Measurements from ENCODE around the gene PRAMEF15.
"Not testable (repeated sequence)": the region's sequence is repeated elsewhere in the genome, so short reads cannot be mapped to it uniquely, and the experiment has no call there.

Gene PRAMEF15

DNA sequence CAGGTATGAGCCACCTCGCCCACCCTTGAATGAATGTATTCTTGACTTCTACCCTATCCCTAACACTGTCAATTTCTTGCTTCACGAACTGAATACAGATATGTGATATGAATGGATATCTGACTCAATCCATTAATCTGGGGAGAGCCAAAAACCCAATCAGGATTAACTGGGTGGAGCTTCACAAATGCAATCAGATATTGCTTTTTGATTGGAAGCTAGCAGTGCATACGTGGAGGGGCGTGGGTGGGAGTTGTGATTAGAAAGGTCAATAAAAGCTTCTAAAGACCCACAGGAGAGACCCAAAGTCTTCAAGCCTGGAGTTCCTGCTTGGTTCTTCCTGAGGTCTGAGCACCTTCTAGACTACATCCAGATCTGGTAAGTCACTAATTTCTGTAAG lies at the start of gene PRAMEF15:
PRAMEF15 (plus strand) TSS at position 301 of the 400 bp plus-strand sequence. CDS start 2,827 bp downstream, outside the sequence.
- FAIRE-seq = not testable (repeated sequence)

DNA sequence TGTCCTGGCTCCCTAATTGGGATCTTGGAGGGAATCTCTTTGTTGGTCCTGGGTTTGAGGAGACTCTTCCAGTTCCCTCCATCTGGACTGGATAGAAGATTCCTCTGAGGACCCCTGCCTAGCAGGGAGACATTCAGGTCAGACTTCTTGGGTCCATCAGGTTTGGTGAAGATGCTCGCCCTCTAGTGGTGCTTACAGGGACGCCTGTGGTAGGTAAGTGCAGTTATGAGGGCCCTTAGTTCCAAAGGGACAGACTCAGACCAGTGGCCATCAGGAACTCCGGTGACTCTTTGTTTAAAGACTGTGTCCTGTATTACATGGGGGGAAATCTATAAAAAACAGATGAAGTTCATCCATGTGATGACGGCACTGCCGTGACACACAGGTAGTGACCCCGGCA lies 38.4 kb upstream of the PRAMEF15 start:
- FAIRE-seq = not testable (repeated sequence)

DNA sequence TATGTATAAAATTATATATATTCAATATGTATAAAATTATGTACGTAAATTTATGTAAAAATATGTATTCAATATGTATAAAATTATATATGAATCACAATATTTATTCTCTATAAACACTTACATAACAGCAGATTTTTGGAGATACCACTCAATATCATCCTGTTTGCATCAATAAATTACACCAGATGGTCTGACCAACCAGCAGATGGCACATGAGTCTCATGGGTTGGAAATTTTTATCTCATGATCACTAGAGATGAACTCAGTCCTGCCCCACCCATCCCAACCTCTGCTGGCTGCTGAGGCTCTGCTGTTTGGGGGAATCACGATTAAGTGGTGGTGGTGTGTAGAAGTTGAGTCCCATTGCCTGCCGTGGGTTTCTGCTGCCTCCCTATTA lies 35.8 kb upstream of the PRAMEF15 start:
- not testable (repeated sequence) for FAIRE-seq

DNA sequence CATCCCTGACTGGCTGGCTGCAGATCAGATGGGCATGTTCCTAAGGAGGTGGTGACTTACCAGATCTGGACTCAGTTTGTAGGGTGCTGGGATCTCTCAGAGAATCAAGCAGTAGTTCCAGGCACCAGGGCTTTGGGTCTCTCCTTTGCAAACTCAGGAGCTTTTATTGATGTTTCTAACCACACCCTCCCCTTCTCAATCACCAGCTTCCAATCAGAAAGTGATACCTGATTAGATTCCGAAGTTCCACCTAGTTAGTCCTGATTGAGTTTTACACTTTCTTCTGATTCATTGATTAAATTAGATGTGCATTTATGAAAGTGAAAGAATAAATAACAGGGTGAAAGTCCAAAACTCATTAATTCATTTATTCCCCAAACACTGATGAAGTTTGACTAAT lies 30.3 kb upstream of the PRAMEF15 start, which contains the start of gene PRAMEF8:
PRAMEF8 (minus strand) TSS at position 101 of the 400 bp plus-strand sequence. CDS start 1,046 bp downstream, outside the sequence.
- not testable (repeated sequence) for FAIRE-seq

DNA sequence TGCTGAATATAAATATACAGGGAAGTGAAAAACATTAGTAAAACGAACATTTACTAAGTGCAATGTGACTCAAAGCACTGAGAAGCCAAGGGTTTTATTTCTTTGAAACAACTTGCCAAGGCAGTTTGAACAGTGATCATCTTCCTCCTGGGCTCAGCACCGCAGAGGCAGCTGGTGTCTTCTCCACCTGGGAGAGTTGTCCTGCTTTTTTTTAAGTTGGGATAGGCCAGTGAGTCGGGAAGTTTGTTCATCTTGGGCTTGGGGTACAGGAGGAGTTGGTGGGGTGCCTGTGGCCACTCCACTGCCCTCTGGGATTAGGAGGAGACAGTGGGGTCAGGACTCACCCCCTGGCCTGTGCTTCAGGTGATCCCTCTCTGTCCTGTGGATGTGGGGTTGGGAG lies 26.4 kb upstream of the PRAMEF15 start:
- not testable (repeated sequence) for FAIRE-seq

DNA sequence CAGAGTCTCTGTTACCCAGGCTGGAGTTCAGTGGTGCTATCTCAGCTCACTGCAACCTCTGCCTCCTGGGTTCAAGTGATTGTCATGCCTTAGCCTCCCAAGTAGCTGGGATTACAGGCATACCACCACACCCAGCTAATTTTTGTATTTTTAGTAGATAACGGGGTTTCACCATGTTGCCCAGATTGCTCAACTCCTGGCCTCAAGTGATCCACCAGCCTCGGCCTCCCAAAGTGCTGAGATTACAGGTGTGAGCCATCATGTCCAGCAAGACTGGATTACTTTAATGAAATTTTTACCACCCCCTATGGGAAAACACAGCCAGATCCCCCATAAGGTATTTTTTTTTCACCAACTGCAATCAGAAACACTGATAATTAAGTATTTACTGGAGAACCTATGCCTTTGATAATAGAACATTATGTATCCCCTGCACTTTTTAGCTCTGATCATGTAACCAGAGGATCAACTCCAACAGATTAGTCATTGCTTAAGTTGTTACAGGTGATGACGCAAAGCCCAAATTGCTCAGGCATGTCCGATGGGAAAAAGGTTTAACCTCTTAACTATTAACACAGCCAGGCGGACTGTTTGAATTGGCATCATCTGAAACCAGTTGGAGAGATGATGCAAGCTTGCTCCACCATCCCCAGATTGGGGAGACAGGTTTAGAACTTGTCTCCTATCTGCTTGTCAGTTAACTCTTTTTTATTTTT lies 18.0 kb upstream of the PRAMEF15 start:
- FAIRE-seq = not testable (repeated sequence)

DNA sequence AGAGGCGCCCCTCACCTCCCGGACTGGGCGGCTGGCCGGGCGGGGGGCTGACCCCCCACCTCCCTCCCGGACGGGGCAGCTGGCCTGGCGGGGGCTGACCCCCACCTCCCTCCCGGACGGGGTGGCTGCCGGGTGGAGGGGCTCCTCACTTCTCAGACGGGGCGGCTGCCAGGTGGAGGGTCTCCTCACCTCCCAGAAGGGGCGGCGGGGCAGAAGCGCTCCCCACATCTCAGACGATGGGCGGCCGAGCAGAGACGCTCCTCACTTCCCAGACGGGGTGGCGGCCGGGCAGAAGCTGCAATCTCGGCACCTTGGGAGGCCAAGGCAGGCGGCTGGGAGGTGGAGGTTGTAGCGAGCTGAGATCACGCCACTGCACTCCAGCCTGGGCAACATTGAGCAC lies 16.7 kb upstream of the PRAMEF15 start:
- not testable (repeated sequence) for FAIRE-seq

DNA sequence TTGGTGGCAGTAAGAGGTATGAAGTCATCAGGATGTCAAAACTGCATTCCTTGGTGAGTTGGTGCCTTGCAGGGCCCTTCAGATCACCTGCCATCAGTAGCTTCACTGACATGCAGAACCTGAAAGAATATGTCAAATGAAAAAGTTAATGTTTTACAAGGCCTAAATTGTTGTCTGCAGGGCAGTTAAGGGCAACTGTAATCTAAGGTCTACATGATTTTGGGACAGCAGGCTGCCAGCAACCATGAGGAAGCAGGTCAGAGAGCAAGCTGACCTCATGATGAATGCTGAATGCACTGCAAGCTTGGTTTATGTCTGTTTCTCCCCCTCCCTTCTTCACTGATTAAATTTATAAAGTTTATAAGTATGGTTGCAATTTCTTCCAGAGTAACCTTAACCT lies 13.2 kb upstream of the PRAMEF15 start:
- FAIRE-seq = not testable (repeated sequence)

DNA sequence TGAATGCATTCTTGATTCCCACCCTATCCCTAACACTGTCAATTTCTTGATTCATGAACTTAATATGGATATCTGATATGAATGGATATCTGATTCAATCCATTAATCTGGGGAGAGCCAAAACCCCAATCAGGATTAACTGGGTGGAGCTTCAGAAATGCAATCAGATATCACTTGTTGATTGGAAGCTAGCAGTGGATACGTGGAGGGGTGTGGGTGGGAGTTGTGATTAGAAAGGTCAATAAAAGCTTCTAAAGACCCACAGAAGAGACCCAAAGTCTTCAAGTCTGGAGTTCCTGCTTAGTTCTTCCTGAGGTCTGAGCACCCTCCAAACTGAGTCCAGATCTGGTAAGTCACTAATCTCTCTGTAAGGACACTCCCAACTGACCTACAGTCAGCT lies 12.1 kb upstream of the PRAMEF15 start, which contains the start of gene PRAMEF33:
PRAMEF33 (plus strand) TSS at position 301 of the 400 bp plus-strand sequence. CDS start 2,416 bp downstream, outside the sequence.
- not testable (repeated sequence) for FAIRE-seq

DNA sequence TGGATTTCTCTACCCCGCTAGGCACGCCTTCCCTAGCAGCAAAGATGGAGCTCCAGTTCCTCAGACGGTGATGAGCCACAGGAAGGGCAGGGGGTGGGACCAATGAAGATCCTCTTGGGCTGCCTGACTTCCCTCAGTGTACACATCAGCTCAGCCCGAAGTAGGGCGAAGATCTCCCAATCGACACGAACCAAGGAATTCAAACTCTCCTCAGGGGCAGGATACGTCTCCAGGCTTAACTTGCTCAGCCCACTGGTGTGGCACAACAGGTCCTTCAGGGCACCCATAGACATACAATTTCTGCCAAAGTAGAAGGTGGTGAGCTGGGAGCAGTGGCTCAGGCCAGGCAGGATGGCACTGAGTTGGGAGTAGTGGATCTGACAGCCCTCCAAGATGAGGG lies 27.1 kb downstream of the PRAMEF15 start:
- not testable (repeated sequence) for FAIRE-seq

DNA sequence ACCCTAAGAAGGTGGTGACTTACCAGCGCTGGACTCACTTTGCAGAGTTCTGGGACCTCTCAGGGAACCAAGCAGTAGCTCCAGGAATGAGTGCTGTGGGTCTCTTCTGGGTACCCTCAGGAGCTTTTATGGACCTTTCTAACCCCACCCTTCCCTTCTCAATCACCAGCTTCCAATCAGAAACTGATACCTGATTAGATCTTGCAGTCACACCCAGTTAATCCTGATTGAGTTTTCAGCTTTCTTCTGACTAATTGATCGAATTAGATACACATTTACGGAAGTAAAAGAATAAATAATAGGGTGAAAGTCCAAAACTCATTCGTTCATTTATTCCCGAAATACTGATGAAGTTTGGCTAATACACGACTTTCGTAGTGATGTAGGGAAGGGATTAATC lies 31.7 kb downstream of the PRAMEF15 start, which contains the start of gene PRAMEF14:
PRAMEF14 (minus strand) TSS at position 101 of the 400 bp plus-strand sequence. CDS start 1,820 bp downstream, outside the sequence.
- FAIRE-seq = not testable (repeated sequence)

DNA sequence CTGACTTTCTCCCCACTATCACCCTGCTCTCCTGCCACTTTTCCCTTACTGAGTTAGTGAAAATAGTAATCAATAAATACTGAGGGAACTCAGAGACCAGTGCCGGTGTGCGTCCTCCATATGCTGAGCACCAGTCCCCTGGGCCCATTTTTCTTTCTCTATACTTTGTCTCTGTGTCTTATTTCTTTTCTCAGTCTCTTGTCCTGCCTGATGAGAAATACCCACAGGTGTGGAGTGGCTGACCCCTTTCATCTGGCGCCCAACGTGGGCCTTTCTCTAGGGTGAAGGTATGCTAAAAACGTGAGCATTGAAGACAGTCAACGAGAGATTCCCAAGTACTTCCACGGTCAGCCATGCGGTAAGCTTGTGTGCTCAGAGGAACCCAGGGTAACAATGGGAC lies 38.1 kb downstream of the PRAMEF15 start:
- FAIRE-seq = not testable (repeated sequence)

DNA sequence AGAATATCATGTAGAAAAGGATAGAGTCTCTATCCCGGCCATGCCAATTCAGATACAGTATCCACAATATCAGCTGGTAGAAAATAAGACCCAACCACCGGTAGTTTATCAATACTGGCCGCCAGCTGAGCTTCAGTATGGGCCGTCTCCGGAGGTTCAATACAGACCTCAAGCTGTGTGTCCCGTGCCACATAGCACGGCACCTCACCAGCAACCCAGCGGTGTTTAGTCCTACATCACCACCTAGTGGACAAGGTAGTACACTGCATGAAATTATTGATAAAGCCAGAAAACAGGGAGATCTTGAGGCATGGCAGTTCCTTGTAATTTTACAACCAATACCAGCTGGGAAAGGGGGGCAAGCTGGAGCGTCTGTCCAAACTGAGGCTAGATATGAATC lies 39.1 kb downstream of the PRAMEF15 start:
- not testable (repeated sequence) for FAIRE-seq

DNA sequence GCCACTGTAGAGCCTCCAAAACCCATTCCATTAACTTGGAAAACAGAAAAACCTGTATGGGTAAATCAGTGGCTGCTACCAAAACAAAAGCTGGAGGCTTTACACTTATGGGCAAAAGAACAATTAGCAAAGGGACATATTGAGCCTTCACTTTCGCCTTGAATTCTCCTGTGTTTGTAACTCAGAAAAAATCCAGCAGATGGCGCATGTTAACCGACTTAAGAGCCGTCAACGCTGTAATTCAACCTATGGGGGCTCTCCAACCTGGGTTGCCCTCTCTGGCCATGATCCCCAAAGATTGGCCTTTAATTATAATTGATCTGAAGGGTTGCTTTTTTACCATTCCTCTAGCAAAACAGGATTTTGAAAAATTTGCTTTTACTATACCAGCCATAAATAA lies 41.4 kb downstream of the PRAMEF15 start:
- not testable (repeated sequence) for FAIRE-seq

DNA sequence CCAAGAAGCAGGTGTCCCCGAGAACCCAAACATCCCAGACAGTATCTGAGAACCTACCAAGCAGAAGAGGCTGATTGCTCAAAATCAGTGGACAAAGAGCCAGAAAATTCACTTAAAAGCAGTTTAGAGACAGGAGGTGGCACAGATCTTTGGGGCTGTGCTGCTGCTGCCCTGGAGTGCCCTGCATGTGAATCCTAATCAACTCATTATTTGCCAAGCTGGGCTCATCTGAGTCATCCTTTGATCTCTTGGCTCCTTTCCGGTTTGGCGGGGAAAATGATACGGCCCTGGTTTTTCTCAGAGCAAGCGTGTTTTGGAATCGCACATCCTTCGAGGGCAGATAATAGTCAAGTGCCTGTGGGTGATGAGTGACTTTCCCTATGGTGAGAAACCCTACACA lies 47.0 kb downstream of the PRAMEF15 start:
- FAIRE-seq = not testable (repeated sequence)

DNA sequence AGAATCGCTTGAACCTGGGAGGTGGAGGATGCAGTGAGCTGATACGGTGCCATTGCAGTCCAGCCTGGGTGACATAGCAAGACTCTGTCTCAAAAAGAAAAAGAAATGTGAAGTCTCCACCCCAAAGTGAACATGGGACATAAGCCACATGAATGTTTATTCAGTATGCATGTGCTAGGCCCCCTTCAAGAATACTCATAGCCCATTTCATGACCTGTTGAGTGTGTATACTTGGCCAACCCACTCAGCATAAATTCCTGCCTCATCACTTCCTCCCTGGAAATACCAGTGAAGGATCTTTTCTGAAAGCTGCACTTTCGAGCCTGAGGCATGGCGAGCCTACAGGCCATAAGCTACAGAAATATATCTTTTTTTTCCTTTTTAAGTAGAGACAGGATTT lies 49.5 kb downstream of the PRAMEF15 start:
- not testable (repeated sequence) for FAIRE-seq

DNA sequence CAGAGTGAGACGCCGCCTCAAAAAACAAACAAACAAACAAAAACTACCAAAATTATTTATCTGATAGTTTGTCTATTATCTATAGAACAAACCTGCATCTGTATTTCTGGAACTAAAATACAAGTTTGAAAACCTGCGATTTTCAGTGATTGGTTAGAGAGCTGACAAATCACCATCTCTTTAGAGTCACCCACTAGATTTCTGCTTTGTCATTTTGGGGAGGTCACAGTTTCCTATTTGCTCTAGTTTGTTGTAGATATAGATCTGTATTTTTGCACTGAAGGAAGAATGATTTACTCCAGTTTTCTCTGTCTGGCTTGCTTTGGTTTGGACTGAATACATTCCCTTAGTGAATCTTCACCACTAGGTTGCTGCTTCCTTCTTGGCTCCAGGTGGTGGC lies 51.2 kb downstream of the PRAMEF15 start:
- FAIRE-seq = not testable (repeated sequence)

DNA sequence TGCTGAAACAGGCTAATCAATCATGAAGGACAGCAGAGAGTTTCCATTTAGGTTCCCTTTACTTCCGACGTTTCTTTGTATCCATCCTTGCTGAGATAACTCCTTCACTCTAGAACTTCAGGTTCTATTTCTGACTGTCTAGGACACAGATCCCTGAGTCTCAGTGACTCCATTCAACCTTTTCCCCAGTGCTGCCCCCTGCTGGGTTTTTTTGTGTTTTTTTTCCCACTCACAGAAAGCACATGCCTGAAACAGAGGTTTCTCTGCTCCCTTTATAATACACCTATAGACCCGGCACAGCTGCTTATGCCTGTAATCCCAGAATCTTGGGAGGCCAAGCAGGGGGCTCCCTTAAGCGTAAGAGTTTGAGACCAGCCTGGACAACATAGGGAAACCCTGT lies 53.2 kb downstream of the PRAMEF15 start:
- not testable (repeated sequence) for FAIRE-seq

All from colon (tissue), 2 donors.